DND-41 (cell line): ENCODE results near the gene PDCD11.

Experiments used
- ATAC-seq: fragments of 200-7000 bp; cut with Tn5 transposase; 3 replicates; pipeline ENCODE4 v1.9.1; 2021; ENCODE audit warnings: low read depth; ENCODE audit not compliant: insufficient read depth
- DNase-seq: peaks from one replicate; pipeline ENCODE4 v3.0.0-alpha.2; 2020
- H2AFZ ChIP-seq: 2 replicates; pipeline ENCODE4 v1.6.0; 2012; ENCODE audit warnings: low read depth, low read length
- H3K27ac ChIP-seq: 2 replicates; pipeline ENCODE4 v1.5.1; 2012; ENCODE audit warnings: low read length, inconsistent platforms
- H3K27me3 ChIP-seq: fragments of 200-600 bp; sonication (generic); 2 replicates; pipeline ENCODE4 v1.6.0; 2012; ENCODE audit warnings: low read length, mild to moderate bottlenecking, inconsistent platforms; ENCODE audit not compliant: insufficient read depth, poor library complexity
- H3K36me3 ChIP-seq: 2 replicates; pipeline ENCODE4 v1.5.1; 2012; ENCODE audit warnings: low read length, inconsistent platforms; ENCODE audit not compliant: insufficient read depth
- H3K4me1 ChIP-seq: 2 replicates; pipeline ENCODE4 v1.5.1; 2012; ENCODE audit warnings: mild to moderate bottlenecking, low read length; ENCODE audit not compliant: insufficient read depth
- H3K4me2 ChIP-seq: 2 replicates; pipeline ENCODE4 v1.6.0; 2012; ENCODE audit warnings: mild to moderate bottlenecking, moderate library complexity, low read length, inconsistent platforms; ENCODE audit not compliant: insufficient read depth
- H3K4me3 ChIP-seq, 2 experiments: fragments of 200-600 bp in 1 of 2; shearing (Covaris generic) in 1 of 2; 2 replicates each; pipeline ENCODE4 v1.5.1; 2012 to 2016; ENCODE audit warnings: inconsistent platforms in 2 of 2, low read length in 2 of 2, mild to moderate bottlenecking in 2 of 2, low read depth in 1 of 2, moderate library complexity in 1 of 2
- H3K79me2 ChIP-seq: 2 replicates; pipeline ENCODE4 v1.6.0; 2012; ENCODE audit warnings: low read length, inconsistent platforms; ENCODE audit not compliant: insufficient read depth
- H3K9ac ChIP-seq: 2 replicates; pipeline ENCODE4 v1.6.0; 2012; ENCODE audit warnings: low read depth, mild to moderate bottlenecking, inconsistent platforms, low read length, moderate library complexity
- H3K9me3 ChIP-seq: 2 replicates; pipeline ENCODE4 v1.5.1; 2012; ENCODE audit warnings: low read length, moderate library complexity, mild to moderate bottlenecking, inconsistent platforms; ENCODE audit not compliant: insufficient read depth, severe bottlenecking
- H4K20me1 ChIP-seq: 2 replicates; pipeline ENCODE4 v1.6.0; 2012; ENCODE audit warnings: low read length; ENCODE audit not compliant: insufficient read depth
- CTCF ChIP-seq: IDR thresholded peaks from 2 replicates; pipeline ENCODE4 v1.5.1; 2012; ENCODE audit warnings: borderline replicate concordance, low read length, moderate library complexity, mild to moderate bottlenecking; ENCODE audit not compliant: poor library complexity, severe bottlenecking; ENCODE audit errors: extremely low read depth
- EZH2 ChIP-seq: IDR thresholded peaks from 3 replicates; pipeline ENCODE4 v1.6.1; 2012; ENCODE audit warnings: borderline replicate concordance, low read depth, mild to moderate bottlenecking, moderate library complexity, low read length, inconsistent platforms; ENCODE audit not compliant: severe bottlenecking

Gene PDCD11

GRCh38 chr10:103451091-103451813 is 54.8 kb downstream of the PDCD11 start:
- H3K36me3 ChIP-seq: peaks cover 34% of the 10 kb centered on the region
- peak overlapping the region; percentile 96 for H3K4me2 ChIP-seq
- H3K27me3 ChIP-seq: no peaks in the 10 kb centered on the region
- H4K20me1 ChIP-seq: peaks cover 4% of the 10 kb centered on the region; the same call in 1 of the 2 replicates
- peak overlapping the region; percentile 99 for H2AFZ ChIP-seq
- peak; percentile 70 for ATAC-seq
- peaks cover 7% of the 10 kb centered on the region; the same call in 1 of the 2 replicates for H3K79me2 ChIP-seq
- DNase-seq: peak; percentile 64
- peak overlapping the region; percentile 77 for H3K9ac ChIP-seq
- peaks cover 31% of the 10 kb centered on the region for H3K4me1 ChIP-seq
- peak overlapping the region; percentile 72 for H3K27ac ChIP-seq
- peak overlapping the region; percentile 54 to 71 for H3K4me3 ChIP-seq
- no peaks in the 10 kb centered on the region for H3K9me3 ChIP-seq
- TF ChIP-seq CTCF (no peak), EZH2 (no peak)

GRCh38 chr10:103451831-103452505 is 55.5 kb downstream of the PDCD11 start, which contains the start of gene CALHM2:
TSS of gene CALHM2 (minus strand) at chr10:103452370. CDS start at chr10:103449941, 2,429 bp downstream.
- Histone ChIP-seq H3K27me3 (no peaks in the 10 kb centered on the region), H3K79me2 (peaks cover 7% of the 10 kb centered on the region; the same call in 1 of the 2 replicates), H3K9me3 (no peaks in the 10 kb centered on the region), H4K20me1 (peaks cover 4% of the 10 kb centered on the region; the same call in 1 of the 2 replicates), H3K36me3 (peaks cover 28% of the 10 kb centered on the region), H3K4me2 (peak within 1 kb of the TSS; percentile 96), H2AFZ (peak within 1 kb of the TSS; percentile 99), H3K9ac (peak within 1 kb of the TSS; percentile 77), H3K4me1 (peaks cover 31% of the 10 kb centered on the region), H3K4me3 (peak within 1 kb of the TSS; percentile 54 to 71), H3K27ac (peak within 1 kb of the TSS; percentile 72)
- peak; percentile 76 for DNase-seq
- peak; percentile 87 for ATAC-seq
- no peak for TF ChIP-seq CTCF
- no peak for TF ChIP-seq EZH2

- Histone ChIP-seq H3K27me3 (no peaks in the 10 kb centered on the region), H3K79me2 (peaks cover 7% of the 10 kb centered on the region; the same call in 1 of the 2 replicates), H3K9ac (peak overlapping the region; percentile 77), H2AFZ (peak overlapping the region; percentile 99), H3K36me3 (peaks cover 21% of the 10 kb centered on the region), H3K9me3 (no peaks in the 10 kb centered on the region), H4K20me1 (peaks cover 4% of the 10 kb centered on the region; the same call in 1 of the 2 replicates), H3K4me2 (peak overlapping the region; percentile 96), H3K4me1 (peaks cover 31% of the 10 kb centered on the region), H3K27ac (peak overlapping the region; percentile 72), H3K4me3 (peak overlapping the region; percentile 54 to 71; a peak in 3 of 4 replicates)
- TF ChIP-seq EZH2 (no peak), CTCF (no peak)
- ATAC-seq (no peak), DNase-seq (no peak)
Observed at GRCh38 chr10:103452506-103453230, 56.2 kb downstream of the PDCD11 start.
